ENCODE results near the gene EED. TPM values are rescaled to one million over a fixed set of nuclear protein-coding genes. Genes with fewer than 3 reads are reported as not detected.

EED gene
- total RNA-seq, 4 donors from 2014 or later: 15.7 to 26.4 (median 20.7) TPM

GRCh38 chr11:86264649-86265048, 20.1 kb downstream of the EED start:
- Histone ChIP-seq H3K27me3 (no peaks in the 10 kb centered on the region), H3K9me3 (no peaks in the 10 kb centered on the region), H3K27ac (no peak overlapping the region), H3K4me1 (no peaks in the 10 kb centered on the region), H3K36me3 (peaks cover 0 to 40% (median 0%) of the 10 kb centered on the region in 3 donors), H3K4me3 (no peak overlapping the region)
- no peak for TF ChIP-seq CTCF (IDR thresholded peaks at IDR 0.05)
- no peak for DNase-seq

- H3K4me1 ChIP-seq: no peaks in the 10 kb centered on the region
- no peaks in the 10 kb centered on the region for H3K27me3 ChIP-seq
- peaks cover 0 to 34% (median 0%) of the 10 kb centered on the region in 3 donors for H3K36me3 ChIP-seq
- no peak for DNase-seq
- TF ChIP-seq CTCF (IDR thresholded peaks at IDR 0.05): no peak
- TF ChIP-seq POLR2A (IDR thresholded peaks at IDR 0.05): no peak
- no peaks in the 10 kb centered on the region for H3K9me3 ChIP-seq
- H3K27ac ChIP-seq: no peak overlapping the region
- H3K4me3 ChIP-seq: no peak overlapping the region
Measured at GRCh38 chr11:86265194-86265593, 20.6 kb downstream of the EED start.

GRCh38 chr11:86269645-86270044, 25.1 kb downstream of the EED start:
- Histone ChIP-seq H3K9me3 (no peaks in the 10 kb centered on the region), H3K27me3 (no peaks in the 10 kb centered on the region), H3K4me3 (no peak overlapping the region), H3K27ac (no peak overlapping the region), H3K4me1 (no peaks in the 10 kb centered on the region), H3K36me3 (peaks cover 0 to 12% (median 0%) of the 10 kb centered on the region in 3 donors)
- DNase-seq: no peak
- TF ChIP-seq CTCF (IDR thresholded peaks at IDR 0.05) (no peak), POLR2A (IDR thresholded peaks at IDR 0.05) (no peak)

- no peak for DNase-seq
- TF ChIP-seq CTCF (IDR thresholded peaks at IDR 0.05) (peak in 1 of 6 experiments; percentile 2), POLR2A (IDR thresholded peaks at IDR 0.05) (no peak)
- Histone ChIP-seq H3K4me3 (no peak overlapping the region), H3K36me3 (peaks cover 0 to 36% (median 0%) of the 10 kb centered on the region in 3 donors), H3K27me3 (no peaks in the 10 kb centered on the region), H3K27ac (no peak overlapping the region), H3K9me3 (no peaks in the 10 kb centered on the region), H3K4me1 (no peaks in the 10 kb centered on the region)
Measured at GRCh38 chr11:86274503-86274902, 29.9 kb downstream of the EED start.

- peaks cover 0 to 41% (median 0%) of the 10 kb centered on the region in 3 donors for H3K36me3 ChIP-seq
- no peak overlapping the region for H3K4me3 ChIP-seq
- H3K4me1 ChIP-seq: no peaks in the 10 kb centered on the region
- H3K27me3 ChIP-seq: no peaks in the 10 kb centered on the region
- H3K27ac ChIP-seq: no peak overlapping the region
- DNase-seq: no peak
- no peak for TF ChIP-seq CTCF (IDR thresholded peaks at IDR 0.05)
- TF ChIP-seq POLR2A (IDR thresholded peaks at IDR 0.05): no peak
- H3K9me3 ChIP-seq: no peaks in the 10 kb centered on the region
Measured at GRCh38 chr11:86274999-86275398, 30.4 kb downstream of the EED start.

All from Peyer's patch (tissue), 4 donors.